ENCODE data around the gene TUBGCP6.

GRCh38 chr22:50219800-50220602 lies 24.8 kb downstream of the TUBGCP6 start:
- TF ChIP-seq CTCF (IDR thresholded peaks at IDR 0.05) (no peak), EP300 (IDR thresholded peaks at IDR 0.05) (no peak), POLR2A (IDR thresholded peaks at IDR 0.05) (no peak), POLR2AphosphoS5 (IDR thresholded peaks at IDR 0.05) (no peak)

Measured in stomach (tissue), 4 donors.